ENCODE measurements around the gene INO80E. TPM values are rescaled to one million over a fixed set of nuclear protein-coding genes. Genes with fewer than 3 reads are reported as not detected.

The INO80E gene
- total RNA-seq, 1 experiment from 2014 or later = 67.7 TPM

- Histone ChIP-seq H3K4me1 (ENCODE audit: low read length) (peaks cover 25% of the 10 kb centered on the region), H2AFZ (ENCODE audit: low read length) (no peak overlapping the region), H3K4me2 (ENCODE audit: low read depth, low read length, poor library complexity, severe bottlenecking) (no peak overlapping the region), H3K36me3 (ENCODE audit: insufficient read depth, low read length) (peaks cover 28% of the 10 kb centered on the region), H3K79me2 (ENCODE audit: low read length) (peaks cover 45% of the 10 kb centered on the region), H3K4me3 (ENCODE audit: low read length) (no peak overlapping the region), H3K9me3 (ENCODE audit: low read length) (no peaks in the 10 kb centered on the region), H3K9me2 (replicated peaks; ENCODE audit: insufficient read depth, low read length) (no peaks in the 10 kb centered on the region), H3K27ac (ENCODE audit: low read length) (no peak overlapping the region), H4K20me1 (ENCODE audit: insufficient read depth, low read depth, low read length) (peaks cover 22% of the 10 kb centered on the region; the same call in 1 of the 2 replicates), H3K9ac (ENCODE audit: low read length) (no peak overlapping the region), H3K27me3 (ENCODE audit: low read length) (no peaks in the 10 kb centered on the region)
- DNase-seq = no peak
Observed at GRCh38 chr16:29978564-29979270, 17.3 kb upstream of the INO80E start.

- Histone ChIP-seq H3K36me3 (ENCODE audit: insufficient read depth, low read length) (peaks cover 36% of the 10 kb centered on the region), H3K9me2 (replicated peaks; ENCODE audit: insufficient read depth, low read length) (no peaks in the 10 kb centered on the region), H3K9ac (ENCODE audit: low read length) (no peak overlapping the region), H2AFZ (ENCODE audit: low read length) (no peak overlapping the region), H3K4me1 (ENCODE audit: low read length) (no peaks in the 10 kb centered on the region), H3K4me3 (ENCODE audit: low read length) (no peak overlapping the region), H3K4me2 (ENCODE audit: low read depth, low read length, poor library complexity, severe bottlenecking) (no peak overlapping the region), H3K27me3 (ENCODE audit: low read length) (no peaks in the 10 kb centered on the region), H3K27ac (ENCODE audit: low read length) (no peak overlapping the region), H3K9me3 (ENCODE audit: low read length) (no peaks in the 10 kb centered on the region), H4K20me1 (ENCODE audit: insufficient read depth, low read depth, low read length) (no peaks in the 10 kb centered on the region), H3K79me2 (ENCODE audit: low read length) (peaks cover 4% of the 10 kb centered on the region; the same call in 1 of the 2 replicates)
- no peak for DNase-seq
Observed at GRCh38 chr16:29982560-29983419, 13.3 kb upstream of the INO80E start.

- no peak for DNase-seq
- H3K27ac ChIP-seq (ENCODE audit: low read length) = no peak overlapping the region
- peaks cover 32% of the 10 kb centered on the region for H3K36me3 ChIP-seq (ENCODE audit: insufficient read depth, low read length)
- no peak overlapping the region for H2AFZ ChIP-seq (ENCODE audit: low read length)
- no peaks in the 10 kb centered on the region for H3K9me2 ChIP-seq (replicated peaks; ENCODE audit: insufficient read depth, low read length)
- H3K27me3 ChIP-seq (ENCODE audit: low read length) = no peaks in the 10 kb centered on the region
- H3K79me2 ChIP-seq (ENCODE audit: low read length) = no peaks in the 10 kb centered on the region
- no peaks in the 10 kb centered on the region for H3K4me1 ChIP-seq (ENCODE audit: low read length)
- no peak overlapping the region for H3K4me3 ChIP-seq (ENCODE audit: low read length)
- H3K9ac ChIP-seq (ENCODE audit: low read length) = no peak overlapping the region
- H4K20me1 ChIP-seq (ENCODE audit: insufficient read depth, low read depth, low read length) = no peaks in the 10 kb centered on the region
- H3K9me3 ChIP-seq (ENCODE audit: low read length) = no peaks in the 10 kb centered on the region
- no peak overlapping the region for H3K4me2 ChIP-seq (ENCODE audit: low read depth, low read length, poor library complexity, severe bottlenecking)
Observed at GRCh38 chr16:29983420-29984136, 12.5 kb upstream of the INO80E start.

- H3K9ac ChIP-seq (ENCODE audit: low read length) = no peak overlapping the region
- no peak for DNase-seq
- no peaks in the 10 kb centered on the region for H4K20me1 ChIP-seq (ENCODE audit: insufficient read depth, low read depth, low read length)
- H3K9me3 ChIP-seq (ENCODE audit: low read length) = no peaks in the 10 kb centered on the region
- H3K4me2 ChIP-seq (ENCODE audit: low read depth, low read length, poor library complexity, severe bottlenecking) = no peak overlapping the region
- H3K79me2 ChIP-seq (ENCODE audit: low read length) = no peaks in the 10 kb centered on the region
- H3K27ac ChIP-seq (ENCODE audit: low read length) = no peak overlapping the region
- no peak overlapping the region for H2AFZ ChIP-seq (ENCODE audit: low read length)
- H3K4me1 ChIP-seq (ENCODE audit: low read length) = no peaks in the 10 kb centered on the region
- H3K27me3 ChIP-seq (ENCODE audit: low read length) = no peaks in the 10 kb centered on the region
- no peak overlapping the region for H3K4me3 ChIP-seq (ENCODE audit: low read length)
- no peaks in the 10 kb centered on the region for H3K9me2 ChIP-seq (replicated peaks; ENCODE audit: insufficient read depth, low read length)
- H3K36me3 ChIP-seq (ENCODE audit: insufficient read depth, low read length) = peaks cover 28% of the 10 kb centered on the region
Observed at GRCh38 chr16:29984137-29984763, 11.8 kb upstream of the INO80E start.

- no peak for DNase-seq
- H3K79me2 ChIP-seq (ENCODE audit: low read length) = no peaks in the 10 kb centered on the region
- H3K4me1 ChIP-seq (ENCODE audit: low read length) = no peaks in the 10 kb centered on the region
- H3K27me3 ChIP-seq (ENCODE audit: low read length) = no peaks in the 10 kb centered on the region
- H3K4me3 ChIP-seq (ENCODE audit: low read length) = no peak overlapping the region
- H3K27ac ChIP-seq (ENCODE audit: low read length) = no peak overlapping the region
- no peaks in the 10 kb centered on the region for H4K20me1 ChIP-seq (ENCODE audit: insufficient read depth, low read depth, low read length)
- no peak overlapping the region for H3K9ac ChIP-seq (ENCODE audit: low read length)
- no peak overlapping the region for H3K4me2 ChIP-seq (ENCODE audit: low read depth, low read length, poor library complexity, severe bottlenecking)
- H2AFZ ChIP-seq (ENCODE audit: low read length) = no peak overlapping the region
- H3K9me2 ChIP-seq (replicated peaks; ENCODE audit: insufficient read depth, low read length) = no peaks in the 10 kb centered on the region
- H3K36me3 ChIP-seq (ENCODE audit: insufficient read depth, low read length) = peaks cover 27% of the 10 kb centered on the region
- H3K9me3 ChIP-seq (ENCODE audit: low read length) = no peaks in the 10 kb centered on the region
Observed at GRCh38 chr16:29984764-29985147, 11.3 kb upstream of the INO80E start.

- H2AFZ ChIP-seq (ENCODE audit: low read length) = no peak overlapping the region
Observed at GRCh38 chr16:29985271-29985811, 10.7 kb upstream of the INO80E start.

GRCh38 chr16:29986231-29986630 is 9.8 kb upstream of the INO80E start:
- peak; percentile 26 for DNase-seq
- Histone ChIP-seq H4K20me1 (ENCODE audit: insufficient read depth, low read depth, low read length) (no peaks in the 10 kb centered on the region), H3K79me2 (ENCODE audit: low read length) (no peaks in the 10 kb centered on the region), H3K27me3 (ENCODE audit: low read length) (no peaks in the 10 kb centered on the region), H3K36me3 (ENCODE audit: insufficient read depth, low read length) (peaks cover 17% of the 10 kb centered on the region), H3K9me2 (replicated peaks; ENCODE audit: insufficient read depth, low read length) (no peaks in the 10 kb centered on the region), H3K27ac (ENCODE audit: low read length) (no peak overlapping the region), H3K4me3 (ENCODE audit: low read length) (no peak overlapping the region), H3K9me3 (ENCODE audit: low read length) (no peaks in the 10 kb centered on the region), H3K4me2 (ENCODE audit: low read depth, low read length, poor library complexity, severe bottlenecking) (no peak overlapping the region), H3K9ac (ENCODE audit: low read length) (no peak overlapping the region), H2AFZ (ENCODE audit: low read length) (no peak overlapping the region), H3K4me1 (ENCODE audit: low read length) (no peaks in the 10 kb centered on the region)

More at GRCh38 chr16:29985271-29985811, 10.7 kb upstream of the INO80E start:
- H3K9ac ChIP-seq (ENCODE audit: low read length) = no peak overlapping the region
- H3K27me3 ChIP-seq (ENCODE audit: low read length) = no peaks in the 10 kb centered on the region
- H3K4me1 ChIP-seq (ENCODE audit: low read length) = no peaks in the 10 kb centered on the region
- no peak overlapping the region for H3K27ac ChIP-seq (ENCODE audit: low read length)
- H4K20me1 ChIP-seq (ENCODE audit: insufficient read depth, low read depth, low read length) = no peaks in the 10 kb centered on the region
- H3K4me3 ChIP-seq (ENCODE audit: low read length) = no peak overlapping the region
- peaks cover 24% of the 10 kb centered on the region for H3K36me3 ChIP-seq (ENCODE audit: insufficient read depth, low read length)
- H3K9me2 ChIP-seq (replicated peaks; ENCODE audit: insufficient read depth, low read length) = no peaks in the 10 kb centered on the region
- no peaks in the 10 kb centered on the region for H3K79me2 ChIP-seq (ENCODE audit: low read length)
- H3K4me2 ChIP-seq (ENCODE audit: low read depth, low read length, poor library complexity, severe bottlenecking) = no peak overlapping the region
- H3K9me3 ChIP-seq (ENCODE audit: low read length) = no peaks in the 10 kb centered on the region
- DNase-seq = peak; percentile 32
